Skin of body (tissue), 2 donors: ENCODE measurements around the gene METRN. TPM values are rescaled to one million over a fixed set of nuclear protein-coding genes. Genes with fewer than 3 reads are reported as not detected.

ENCODE experiments used
- DNase-seq: peaks from one replicate; lab custom pipeline; 2025; lab: John Stamatoyannopoulos, UW
- total RNA-seq: library from RNA; depleted of rRNA; stranded (reverse); fragments of >200 nt; gene quantifications from one replicate; pipeline ENCODE4 v1.2.3, GENCODE V29; 2014

Gene METRN
- total RNA-seq = 6.2 TPM

GRCh38 chr16:714558-715476, at the start of gene METRN:
TSS of gene METRN (plus strand) at chr16:715118. CDS start at chr16:715290, 172 bp downstream.
- DNase-seq = peak; percentile 58

DNA sequence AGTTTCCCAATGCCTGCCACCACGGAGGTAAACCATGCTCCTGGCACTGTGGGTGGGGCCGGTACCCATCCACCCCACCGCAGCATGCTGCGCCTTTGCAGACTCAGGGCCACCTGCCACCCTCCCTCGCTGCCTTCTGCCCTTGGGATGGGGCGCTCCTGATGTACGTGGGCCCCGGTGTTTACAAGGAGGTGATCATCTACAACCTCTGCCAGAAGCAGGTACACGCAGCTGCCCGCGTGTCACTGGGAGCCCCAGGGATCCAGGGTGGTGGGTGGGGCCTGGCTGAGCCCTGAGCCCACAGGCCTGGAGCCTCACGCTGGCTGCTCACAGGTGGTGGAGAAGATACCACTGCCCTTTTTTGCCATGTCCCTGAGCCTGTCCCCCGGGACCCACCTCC, 48.3 kb upstream of the METRN start:
- no peak for DNase-seq

DNA sequence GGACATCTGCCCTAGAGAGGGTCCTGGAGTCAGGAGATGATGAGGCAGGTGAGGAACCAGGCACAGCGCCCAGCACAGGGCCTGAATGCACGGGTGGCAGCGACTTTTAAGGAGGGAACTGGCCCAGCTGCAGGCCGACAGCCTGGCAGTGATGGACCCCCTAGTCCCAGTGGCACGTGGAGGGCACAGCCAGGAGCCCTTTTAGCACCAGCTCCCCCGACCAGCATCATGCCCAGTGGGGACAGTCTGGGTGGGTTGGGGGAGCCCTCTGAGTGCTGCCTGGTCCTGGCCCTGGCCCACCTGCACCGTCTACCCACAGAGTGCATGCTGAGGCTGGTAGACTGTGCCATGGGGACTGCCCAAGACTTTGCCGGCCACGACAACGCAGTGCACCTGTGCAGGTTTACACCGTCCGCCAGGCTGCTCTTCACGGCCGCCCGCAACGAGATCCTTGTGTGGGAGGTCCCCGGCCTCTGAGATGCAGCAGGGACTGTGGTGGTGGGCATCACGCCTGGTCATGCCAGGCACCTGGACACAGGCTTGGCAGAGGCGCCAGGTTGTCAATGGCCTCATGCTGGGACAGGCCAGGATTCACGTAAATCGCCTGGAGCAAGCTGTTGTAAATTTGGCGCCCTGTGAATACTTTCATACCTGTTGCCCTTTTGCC, 47.7 kb upstream of the METRN start:
- DNase-seq = no peak

DNA sequence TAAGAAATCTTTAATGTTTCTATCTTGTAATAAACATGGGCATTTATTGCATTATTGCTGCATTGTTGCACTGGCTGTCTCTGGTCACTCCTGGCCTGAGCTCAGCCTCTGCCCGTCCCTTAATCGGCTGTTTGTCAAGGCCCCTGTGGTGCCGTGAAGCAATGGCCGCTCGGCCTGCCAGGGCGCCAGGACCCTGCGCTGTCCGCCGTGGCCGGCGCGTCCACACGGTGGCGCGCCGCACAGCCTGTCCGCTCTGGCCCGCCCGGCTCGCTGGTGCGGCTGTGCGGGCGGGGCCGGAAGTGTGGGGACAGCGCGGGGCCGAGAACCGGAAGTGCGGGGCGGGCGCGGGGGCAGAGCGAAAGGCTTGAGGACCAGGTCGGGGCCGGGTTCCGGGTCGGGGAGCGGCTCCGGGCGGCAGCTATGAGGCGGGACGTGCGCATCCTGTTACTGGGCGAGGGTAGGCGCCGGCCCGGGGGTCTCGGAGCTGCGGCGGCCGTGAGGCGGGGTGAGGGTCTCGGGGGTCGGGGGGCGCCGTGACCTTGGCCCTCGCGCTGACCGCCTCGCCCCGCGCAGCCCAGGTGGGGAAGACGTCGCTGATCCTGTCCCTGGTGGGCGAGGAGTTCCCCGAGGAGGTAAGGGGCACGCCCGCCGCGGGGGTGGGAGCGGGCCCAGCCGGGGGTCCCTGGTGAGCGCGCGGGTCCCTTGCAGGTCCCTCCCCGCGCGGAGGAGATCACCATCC, 47.0 kb upstream of the METRN start, which contains the start of gene RHOT2:
RHOT2 (plus strand) TSS at position 353 of the 739 bp plus-strand sequence; CDS start at position 421, 68 bp downstream.
- peak; percentile 74 for DNase-seq

GRCh38 chr16:668519-669171, 46.3 kb upstream of the METRN start:
- no peak for DNase-seq

GRCh38 chr16:669666-670065, 45.3 kb upstream of the METRN start:
- DNase-seq = no peak

GRCh38 chr16:670485-671352, 44.2 kb upstream of the METRN start:
- DNase-seq = no peak

DNA sequence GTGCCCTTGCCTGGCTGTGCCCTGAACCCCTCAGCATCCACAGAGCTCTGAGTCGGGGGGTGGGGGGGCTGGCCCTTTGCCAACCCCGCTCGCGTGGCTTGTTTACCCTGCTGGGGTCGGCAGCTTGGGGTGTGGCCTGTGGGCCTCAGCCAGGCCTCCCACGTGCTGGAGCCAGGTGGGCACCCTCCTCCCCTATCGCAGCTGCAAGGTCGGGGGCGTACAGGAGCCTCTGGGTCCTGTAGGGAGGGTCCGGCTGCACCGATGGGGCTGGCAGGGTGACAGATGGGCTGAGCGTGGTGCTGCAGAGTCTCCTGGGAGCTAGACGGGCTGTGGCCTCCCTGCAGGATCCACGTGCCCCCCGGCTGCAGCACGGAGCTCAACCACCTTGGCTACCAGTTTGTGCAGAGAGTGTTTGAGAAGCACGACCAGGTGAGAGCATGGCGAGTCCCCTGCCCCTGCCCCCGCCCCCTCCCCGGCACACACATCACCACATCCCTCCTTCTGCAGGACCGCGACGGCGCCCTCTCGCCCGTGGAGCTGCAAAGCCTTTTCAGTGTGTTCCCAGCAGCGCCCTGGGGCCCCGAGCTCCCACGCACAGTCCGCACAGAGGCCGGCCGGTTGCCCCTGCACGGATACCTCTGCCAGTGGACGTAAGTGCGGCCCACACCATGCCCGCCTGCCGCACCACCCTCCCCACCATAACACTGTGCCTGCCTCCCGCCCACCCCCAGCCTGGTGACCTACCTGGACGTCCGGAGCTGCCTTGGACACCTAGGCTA, 43.4 kb upstream of the METRN start:
- no peak for DNase-seq

GRCh38 chr16:672371-672770, 42.5 kb upstream of the METRN start:
- no peak for DNase-seq

GRCh38 chr16:672851-673250, 42.1 kb upstream of the METRN start:
- DNase-seq = no peak

GRCh38 chr16:673399-673991, 41.4 kb upstream of the METRN start:
- DNase-seq = no peak

GRCh38 chr16:674214-674881, 40.6 kb upstream of the METRN start:
- no peak for DNase-seq

- no peak for DNase-seq
Observed at GRCh38 chr16:674968-675883, 39.7 kb upstream of the METRN start, which contains the start of gene RHBDL1. TSS of gene RHBDL1 (plus strand) at chr16:675671. CDS start at chr16:675791, 120 bp downstream.

DNA sequence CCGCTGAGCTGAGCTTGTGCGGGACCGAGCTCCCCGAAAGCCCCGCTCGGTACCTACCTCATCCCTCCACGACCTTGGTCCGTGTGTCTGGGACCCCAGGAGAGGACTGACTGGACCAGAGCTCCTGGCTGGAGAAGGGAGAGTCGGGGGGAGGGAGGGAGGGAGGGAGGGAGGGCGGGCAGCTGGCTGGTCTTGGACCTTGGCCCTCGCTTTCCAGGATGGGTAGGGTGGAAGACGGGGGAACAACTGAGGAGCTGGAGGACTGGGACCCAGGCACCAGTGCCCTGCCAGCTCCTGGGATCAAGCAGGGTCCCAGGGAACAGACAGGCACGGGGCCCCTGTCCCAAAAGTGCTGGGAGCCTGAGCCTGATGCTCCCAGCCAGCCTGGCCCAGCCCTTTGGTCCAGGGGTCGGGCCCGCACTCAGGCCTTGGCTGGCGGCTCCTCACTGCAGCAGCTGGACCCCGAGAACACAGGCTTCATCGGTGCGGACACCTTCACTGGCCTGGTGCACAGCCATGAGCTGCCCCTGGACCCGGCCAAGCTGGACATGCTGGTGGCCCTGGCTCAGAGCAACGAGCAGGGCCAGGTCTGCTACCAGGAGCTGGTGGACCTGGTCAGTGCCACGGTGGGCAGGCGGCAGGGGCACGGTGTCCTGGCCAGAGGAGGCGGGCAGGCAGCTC, 38.9 kb upstream of the METRN start:
- DNase-seq = no peak

GRCh38 chr16:676565-676902, 38.4 kb upstream of the METRN start:
- DNase-seq = no peak

DNA sequence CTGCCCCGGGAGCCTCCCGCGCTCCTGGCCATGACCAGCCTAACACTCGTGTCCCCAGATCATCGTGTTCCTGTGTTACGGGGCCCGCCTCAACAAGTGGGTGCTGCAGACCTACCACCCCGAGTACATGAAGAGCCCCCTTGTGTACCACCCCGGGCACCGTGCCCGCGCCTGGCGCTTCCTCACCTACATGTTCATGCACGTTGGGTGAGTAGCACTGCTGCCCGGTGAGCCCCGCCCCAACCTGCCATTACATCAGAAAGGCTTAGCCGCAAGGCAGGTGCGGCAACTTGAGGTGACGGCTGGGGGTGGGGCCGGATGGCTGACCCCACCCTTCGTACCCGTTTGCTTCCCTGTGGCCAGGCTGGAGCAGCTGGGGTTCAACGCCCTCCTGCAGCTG, 38.0 kb upstream of the METRN start:
- DNase-seq = no peak
